Measurements from ENCODE around the gene ZC3H18.

The ZC3H18 gene

DNA sequence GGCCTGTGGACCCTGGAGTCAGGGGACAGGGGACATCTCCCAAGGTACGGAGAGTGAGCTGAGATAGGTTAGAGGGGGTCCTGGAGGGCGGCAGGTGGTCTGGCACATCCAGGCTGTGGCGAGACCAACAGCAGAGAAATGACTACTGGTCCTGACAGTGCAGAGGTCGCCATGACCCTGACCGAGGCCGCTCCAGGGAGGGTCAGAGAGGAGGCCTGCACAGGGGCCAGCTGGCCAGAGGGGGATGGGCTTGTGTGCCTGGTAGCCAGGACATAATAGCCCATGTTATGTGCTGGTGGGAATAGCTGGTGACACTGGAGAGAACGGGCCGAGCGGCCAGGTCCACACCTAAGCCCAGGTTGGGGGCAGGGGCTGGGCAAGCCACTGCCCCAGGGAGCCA, 40.6 kb upstream of the ZC3H18 start:
- Mint-ChIP-seq H3K36me3 (no peaks in the 10 kb centered on the region), H3K9me3 (no peaks in the 10 kb centered on the region), H3K4me3 (no peak overlapping the region), H3K27ac (no peak overlapping the region), H3K27me3 (no peaks in the 10 kb centered on the region), H3K4me1 (peaks cover 3% of the 10 kb centered on the region)
- no peak for DNase-seq
- CTCF ChIA-PET, result interaction anchor here (1.5 kb wide), 1 partner anchor 34 kb away, joined by 3 read pairs; no protein-coding TSS in a partner anchor

- no peak overlapping the region for H3K4me3 Mint-ChIP-seq
- no peaks in the 10 kb centered on the region for H3K27me3 Mint-ChIP-seq
- CTCF ChIA-PET, result interaction anchor here (1.5 kb wide), 1 partner anchor 33 kb away, joined by 3 read pairs; no protein-coding TSS in a partner anchor
- DNase-seq, result no peak
- peaks cover 2% of the 10 kb centered on the region for H3K4me1 Mint-ChIP-seq
- H3K27ac Mint-ChIP-seq, result no peak overlapping the region
- no peaks in the 10 kb centered on the region for H3K9me3 Mint-ChIP-seq
- H3K36me3 Mint-ChIP-seq, result no peaks in the 10 kb centered on the region
Observed at GRCh38 chr16:88530051-88530857, 39.9 kb upstream of the ZC3H18 start.

DNA sequence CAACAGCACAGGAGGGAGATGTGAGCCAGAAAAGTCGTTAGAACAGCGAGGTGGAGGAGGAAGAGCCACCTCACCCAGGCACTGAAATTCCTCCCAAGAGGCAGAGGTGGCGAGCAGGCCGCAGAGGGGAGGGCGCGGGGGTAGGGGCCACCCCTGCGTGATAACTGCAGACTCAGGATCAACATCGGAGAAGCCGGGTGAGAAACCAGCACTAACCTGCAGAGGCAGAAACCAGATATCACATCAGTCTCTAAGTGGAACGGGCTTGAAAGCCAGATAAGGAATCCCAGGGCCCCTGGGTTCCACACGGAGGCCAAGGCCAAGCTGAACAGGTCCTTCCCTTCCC, 39.4 kb upstream of the ZC3H18 start:
- Mint-ChIP-seq H3K27me3 (no peaks in the 10 kb centered on the region), H3K36me3 (peaks cover under 1% of the 10 kb centered on the region), H3K9me3 (no peaks in the 10 kb centered on the region), H3K27ac (no peak overlapping the region), H3K4me3 (no peak overlapping the region), H3K4me1 (peaks cover 2% of the 10 kb centered on the region)
- CTCF ChIA-PET, result interaction anchor here (1.5 kb wide), 1 partner anchor 33 kb away, joined by 3 read pairs; no protein-coding TSS in a partner anchor
- no peak for DNase-seq

DNA sequence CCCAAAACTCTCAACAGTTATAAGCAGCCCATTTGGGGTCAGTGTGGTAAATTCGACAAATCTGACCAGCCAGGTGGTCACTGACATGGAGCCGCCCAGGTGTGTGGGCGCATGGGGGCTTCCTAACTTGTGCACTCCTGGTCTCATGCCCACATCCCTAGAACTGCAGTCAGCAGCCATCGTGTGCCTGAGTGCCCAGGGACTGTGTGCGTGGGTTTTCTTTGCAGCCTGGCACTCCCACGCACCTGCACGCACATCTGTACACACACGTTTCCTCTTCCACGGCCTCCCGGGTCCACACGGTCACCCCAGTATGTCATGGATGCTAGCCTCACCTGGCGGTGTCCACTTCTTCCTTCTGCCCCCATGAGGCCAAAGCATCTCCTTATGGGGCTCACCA, 38.9 kb upstream of the ZC3H18 start:
- Mint-ChIP-seq H3K27ac (no peak overlapping the region), H3K4me1 (peaks cover 4% of the 10 kb centered on the region), H3K4me3 (no peak overlapping the region), H3K36me3 (peaks cover 2% of the 10 kb centered on the region), H3K9me3 (no peaks in the 10 kb centered on the region), H3K27me3 (no peaks in the 10 kb centered on the region)
- CTCF ChIA-PET, result no interaction called here
- no peak for DNase-seq

GRCh38 chr16:88531931-88532433, 38.2 kb upstream of the ZC3H18 start:
- Mint-ChIP-seq H3K36me3 (peaks cover 2% of the 10 kb centered on the region), H3K9me3 (no peaks in the 10 kb centered on the region), H3K27me3 (no peaks in the 10 kb centered on the region), H3K27ac (peak overlapping the region; percentile 19), H3K4me1 (peaks cover 4% of the 10 kb centered on the region), H3K4me3 (no peak overlapping the region)
- DNase-seq, result no peak
- CTCF ChIA-PET, result no interaction called here

GRCh38 chr16:88532434-88533241, 37.6 kb upstream of the ZC3H18 start:
- Mint-ChIP-seq H3K9me3 (no peaks in the 10 kb centered on the region), H3K4me1 (peaks cover 4% of the 10 kb centered on the region), H3K36me3 (peaks cover 2% of the 10 kb centered on the region), H3K4me3 (no peak overlapping the region), H3K27me3 (no peaks in the 10 kb centered on the region), H3K27ac (no peak overlapping the region)
- CTCF ChIA-PET, result no interaction called here
- no peak for DNase-seq

DNA sequence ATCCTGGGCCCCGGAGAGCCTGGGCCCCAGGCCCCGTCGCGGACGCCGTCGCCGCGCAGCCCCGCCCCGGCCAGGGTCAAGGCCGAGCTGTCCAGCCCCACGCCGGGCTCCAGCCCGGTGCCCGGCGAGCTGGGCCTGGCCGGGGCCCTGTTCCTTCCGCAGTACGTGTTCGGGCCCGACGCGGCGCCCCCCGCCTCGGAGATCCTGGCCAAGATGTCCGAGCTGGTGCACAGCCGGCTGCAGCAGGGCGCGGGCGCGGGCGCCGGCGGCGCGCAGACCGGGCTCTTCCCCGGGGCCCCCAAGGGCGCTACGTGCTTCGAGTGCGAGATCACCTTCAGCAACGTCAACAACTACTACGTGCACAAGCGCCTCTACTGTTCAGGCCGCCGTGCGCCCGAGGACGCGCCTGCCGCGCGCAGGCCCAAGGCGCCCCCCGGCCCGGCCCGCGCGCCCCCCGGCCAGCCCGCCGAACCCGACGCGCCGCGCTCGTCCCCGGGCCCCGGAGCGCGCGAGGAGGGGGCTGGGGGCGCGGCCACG, 36.8 kb upstream of the ZC3H18 start:
- Mint-ChIP-seq H3K36me3 (peaks cover 2% of the 10 kb centered on the region), H3K27me3 (peaks cover 5% of the 10 kb centered on the region), H3K27ac (no peak overlapping the region), H3K9me3 (no peaks in the 10 kb centered on the region), H3K4me3 (no peak overlapping the region), H3K4me1 (peaks cover 4% of the 10 kb centered on the region)
- no peak for DNase-seq
- CTCF ChIA-PET, result no interaction called here

DNA sequence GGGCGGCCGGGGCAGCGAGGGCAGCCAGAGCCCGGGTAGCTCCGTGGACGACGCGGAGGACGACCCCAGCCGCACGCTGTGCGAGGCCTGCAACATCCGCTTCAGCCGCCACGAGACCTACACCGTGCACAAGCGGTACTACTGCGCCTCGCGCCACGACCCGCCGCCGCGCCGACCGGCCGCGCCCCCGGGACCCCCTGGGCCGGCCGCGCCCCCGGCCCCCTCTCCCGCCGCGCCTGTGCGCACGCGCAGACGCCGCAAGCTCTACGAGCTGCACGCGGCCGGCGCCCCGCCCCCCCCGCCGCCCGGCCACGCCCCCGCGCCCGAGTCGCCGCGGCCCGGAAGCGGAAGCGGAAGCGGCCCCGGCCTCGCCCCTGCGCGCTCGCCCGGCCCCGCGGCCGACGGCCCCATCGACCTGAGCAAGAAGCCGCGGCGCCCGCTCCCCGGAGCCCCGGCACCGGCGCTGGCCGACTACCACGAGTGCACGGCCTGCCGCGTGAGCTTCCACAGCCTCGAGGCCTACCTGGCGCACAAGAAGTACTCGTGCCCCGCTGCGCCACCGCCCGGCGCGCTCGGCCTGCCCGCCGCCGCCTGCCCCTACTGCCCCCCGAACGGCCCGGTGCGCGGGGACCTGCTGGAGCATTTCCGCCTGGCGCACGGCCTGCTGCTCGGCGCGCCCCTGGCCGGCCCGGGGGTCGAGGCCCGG, 36.1 kb upstream of the ZC3H18 start:
- peak; percentile 73 for DNase-seq
- H3K4me3 Mint-ChIP-seq, result no peak overlapping the region
- H3K36me3 Mint-ChIP-seq, result peaks cover 2% of the 10 kb centered on the region
- H3K4me1 Mint-ChIP-seq, result peaks cover 4% of the 10 kb centered on the region
- peaks cover 9% of the 10 kb centered on the region for H3K27me3 Mint-ChIP-seq
- H3K27ac Mint-ChIP-seq, result no peak overlapping the region
- CTCF ChIA-PET, result no interaction called here
- H3K9me3 Mint-ChIP-seq, result no peaks in the 10 kb centered on the region

DNA sequence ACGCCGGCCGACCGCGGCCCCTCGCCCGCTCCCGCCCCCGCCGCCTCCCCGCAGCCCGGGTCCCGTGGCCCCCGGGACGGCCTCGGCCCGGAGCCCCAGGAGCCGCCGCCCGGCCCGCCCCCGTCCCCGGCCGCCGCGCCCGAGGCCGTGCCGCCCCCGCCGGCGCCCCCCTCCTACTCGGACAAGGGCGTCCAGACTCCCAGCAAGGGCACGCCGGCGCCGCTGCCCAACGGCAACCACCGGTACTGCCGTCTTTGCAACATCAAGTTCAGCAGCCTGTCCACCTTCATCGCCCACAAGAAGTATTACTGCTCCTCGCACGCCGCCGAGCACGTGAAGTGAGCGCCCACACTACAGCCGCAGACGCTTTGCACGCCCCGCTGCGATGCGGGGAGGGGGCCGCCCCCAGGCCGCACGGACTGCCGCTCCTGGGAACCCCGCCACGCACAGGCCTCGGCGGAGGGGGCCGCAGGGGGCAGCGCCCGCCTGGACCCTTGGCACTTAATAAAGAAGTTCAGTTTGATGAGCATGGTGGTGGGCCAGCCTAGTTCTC, 35.5 kb upstream of the ZC3H18 start:
- peak; percentile 42 for DNase-seq
- peaks cover 2% of the 10 kb centered on the region for H3K36me3 Mint-ChIP-seq
- H3K27ac Mint-ChIP-seq, result peak overlapping the region; percentile 52

GRCh38 chr16:88535191-88535856, 34.9 kb upstream of the ZC3H18 start:
- Mint-ChIP-seq H3K4me1 (peaks cover 4% of the 10 kb centered on the region), H3K4me3 (peak overlapping the region; percentile 38), H3K27me3 (peaks cover 22% of the 10 kb centered on the region), H3K27ac (no peak overlapping the region), H3K36me3 (peaks cover 2% of the 10 kb centered on the region), H3K9me3 (no peaks in the 10 kb centered on the region)
- CTCF ChIA-PET, result interaction anchor here (0.9 kb wide), 1 partner anchor 25 kb away, joined by 4 read pairs; no protein-coding TSS in a partner anchor
- DNase-seq, result no peak

More for the DNA sequence above, 35.5 kb upstream of the ZC3H18 start:
- Mint-ChIP-seq H3K9me3 (no peaks in the 10 kb centered on the region), H3K27me3 (peaks cover 16% of the 10 kb centered on the region), H3K4me1 (peaks cover 4% of the 10 kb centered on the region), H3K4me3 (peak overlapping the region; percentile 66)
- CTCF ChIA-PET, result no interaction called here

DNA sequence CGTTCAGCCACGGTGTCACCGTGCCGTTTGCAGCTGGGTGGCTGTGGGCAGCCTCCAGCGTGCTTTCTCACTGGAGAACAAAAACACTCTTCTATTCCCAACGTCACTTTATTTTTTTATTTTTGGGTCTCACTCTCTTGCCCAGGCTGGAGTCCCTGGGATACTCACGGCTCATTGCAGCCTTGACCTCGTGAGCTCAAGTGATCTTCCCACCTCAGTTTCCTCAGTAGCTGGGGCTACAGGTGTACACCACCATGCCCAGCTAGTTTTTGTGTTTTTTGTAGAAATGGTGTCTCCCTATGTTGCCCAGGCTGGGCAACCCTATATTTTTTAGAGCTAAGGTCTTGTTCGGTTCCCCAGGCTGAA, 34.4 kb upstream of the ZC3H18 start:
- H3K27ac Mint-ChIP-seq, result no peak overlapping the region
- no peaks in the 10 kb centered on the region for H3K9me3 Mint-ChIP-seq
- peaks cover 2% of the 10 kb centered on the region for H3K36me3 Mint-ChIP-seq
- H3K4me1 Mint-ChIP-seq, result peaks cover 4% of the 10 kb centered on the region
- peaks cover 27% of the 10 kb centered on the region for H3K27me3 Mint-ChIP-seq
- no peak for DNase-seq
- CTCF ChIA-PET, result interaction anchor here (0.9 kb wide), 1 partner anchor 25 kb away, joined by 4 read pairs; no protein-coding TSS in a partner anchor
- peak overlapping the region; percentile 64 for H3K4me3 Mint-ChIP-seq

GRCh38 chr16:88536510-88536909, 33.7 kb upstream of the ZC3H18 start:
- Mint-ChIP-seq H3K27me3 (peaks cover 32% of the 10 kb centered on the region), H3K4me3 (no peak overlapping the region), H3K27ac (no peak overlapping the region), H3K36me3 (peaks cover 2% of the 10 kb centered on the region), H3K4me1 (peaks cover 4% of the 10 kb centered on the region), H3K9me3 (no peaks in the 10 kb centered on the region)
- CTCF ChIA-PET, result interaction anchor here (0.9 kb wide), 1 partner anchor 24 kb away, joined by 4 read pairs; no protein-coding TSS in a partner anchor
- DNase-seq, result no peak

GRCh38 chr16:88536971-88537751, 33.0 kb upstream of the ZC3H18 start:
- peaks cover under 1% of the 10 kb centered on the region for H3K9me3 Mint-ChIP-seq
- no peak for DNase-seq
- no peak overlapping the region for H3K27ac Mint-ChIP-seq
- peaks cover 32% of the 10 kb centered on the region for H3K27me3 Mint-ChIP-seq
- CTCF ChIA-PET, result no interaction called here
- peaks cover 4% of the 10 kb centered on the region for H3K4me1 Mint-ChIP-seq
- H3K4me3 Mint-ChIP-seq, result no peak overlapping the region
- peaks cover 2% of the 10 kb centered on the region for H3K36me3 Mint-ChIP-seq

All from activated naive CD4-positive, alpha-beta T cell treated with anti-CD3 and anti-CD28 coated beads, Interleukin-2, amount 10 ng/mL, durations not matched to agents 7 days and 5 days (primary cell).